ENCODE data around the gene ENKUR. TPM values are rescaled to one million over a fixed set of nuclear protein-coding genes. Genes with fewer than 3 reads are reported as not detected.

The ENKUR gene
- total RNA-seq, 1 experiment from 2014 or later, result 0.13 TPM

GRCh38 chr10:24952143-24952706, 63.7 kb downstream of the ENKUR start, which contains the start of gene PRTFDC1:
Gene PRTFDC1, minus strand, starts transcription at chr10:24952606. Its CDS starts 31 bp downstream, at chr10:24952575.
- ATAC-seq (peak; percentile 81), DNase-seq (ENCODE audit: low read depth, low spot score) (no peak)
- CTCF ChIA-PET, result no interaction called here
- Histone ChIP-seq H3K36me3 (ENCODE audit: control insufficient read depth, insufficient read depth, low read length) (no peaks in the 10 kb centered on the region), H3K4me1 (ENCODE audit: control insufficient read depth, insufficient read depth, low read length) (peaks cover 13% of the 10 kb centered on the region), H3K27ac (ENCODE audit: low read length) (peak within 1 kb of the TSS; percentile 77), H3K27me3 (ENCODE audit: control insufficient read depth, insufficient read depth, low read length) (no peaks in the 10 kb centered on the region), H3K9me3 (ENCODE audit: control insufficient read depth, insufficient read depth, low read depth, low read length) (no peaks in the 10 kb centered on the region), H3K4me3 (ENCODE audit: low read depth in 2 of 2, low read length in 2 of 2) (peak within 1 kb of the TSS; percentile 46 to 61)
- POLR2A ChIA-PET, result no interaction called here
- intact Hi-C loops (cut with micrococcal nuclease; ENCODE audit: unreplicated experiment) (loop anchor here (5.0 to 10.0 kb wide), 2 partner anchors 227 to 310 kb away; partner anchors contain the start of gene ARHGAP21), in situ Hi-C loops (cut with HindIII; ENCODE audit: low pct_unique_long_range_greater_than_20kb, low sequenced_read_pairs) (no loop called here)
- TF ChIP-seq POLR2AphosphoS5 (IDR thresholded peaks at IDR 0.05; ENCODE audit: low read depth, low read length) (no peak), SIN3A (IDR thresholded peaks at IDR 0.05; ENCODE audit: borderline replicate concordance, insufficient read depth, low read depth, low read length) (no peak)
- BruUV-seq (replicated peaks), result no TSS peak

GRCh38 chr10:24951201-24952142, 64.5 kb downstream of the ENKUR start:
- DNase-seq (ENCODE audit: low read depth, low spot score), result no peak
- BruUV-seq (replicated peaks), result no TSS peak
- TF ChIP-seq REST (IDR thresholded peaks at IDR 0.05; ENCODE audit: insufficient read depth in 1 of 2, low read depth in 2 of 2, low read length in 1 of 2), result no peak
- no peak for TF ChIP-seq CTCF (IDR thresholded peaks at IDR 0.05)
- TF ChIP-seq TCF7L2 (IDR thresholded peaks at IDR 0.05; ENCODE audit: low read depth, low read length), result no peak
- no peak for TF ChIP-seq SIN3A (IDR thresholded peaks at IDR 0.05; ENCODE audit: borderline replicate concordance, insufficient read depth, low read depth, low read length)
- TF ChIP-seq POLR2AphosphoS5 (IDR thresholded peaks at IDR 0.05; ENCODE audit: low read depth, low read length), result no peak

More at GRCh38 chr10:24951201-24952142, 64.5 kb downstream of the ENKUR start:
- peak; percentile 70 for ATAC-seq
- in situ Hi-C loops (cut with HindIII; ENCODE audit: low pct_unique_long_range_greater_than_20kb, low sequenced_read_pairs) (no loop called here), intact Hi-C loops (cut with micrococcal nuclease; ENCODE audit: unreplicated experiment) (loop anchor here (5.0 to 10.0 kb wide), 2 partner anchors 227 to 309 kb away; partner anchors contain the start of gene ARHGAP21)
- Histone ChIP-seq H3K27me3 (ENCODE audit: control insufficient read depth, insufficient read depth, low read length) (no peaks in the 10 kb centered on the region), H3K4me1 (ENCODE audit: control insufficient read depth, insufficient read depth, low read length) (peaks cover 13% of the 10 kb centered on the region), H3K36me3 (ENCODE audit: control insufficient read depth, insufficient read depth, low read length) (no peaks in the 10 kb centered on the region), H3K9me3 (ENCODE audit: control insufficient read depth, insufficient read depth, low read depth, low read length) (no peaks in the 10 kb centered on the region), H3K4me3 (ENCODE audit: low read depth in 2 of 2, low read length in 2 of 2) (peak overlapping the region; percentile 46 to 61), H3K27ac (ENCODE audit: low read length) (peak overlapping the region; percentile 77)
- ChIA-PET CTCF (no interaction called here), POLR2A (no interaction called here)
